Calu3 (cell line): ENCODE measurements around the gene OGA. TPM values are rescaled to one million over a fixed set of nuclear protein-coding genes. Genes with fewer than 3 reads are reported as not detected.

ENCODE experiments used
- BruUV-seq: library from RNA; stranded (reverse); fragments of 400-500 nt; replicated peaks from 2 replicates; lab custom pipeline; 2021; lab: Mats Ljungman, UMichigan
- CTCF ChIA-PET: fragments of 300-600 bp; sonication (Branson Sonifier 250); formaldehyde crosslinking; loops from one replicate; lab custom pipeline; 2022; ENCODE audit warnings: antibody characterized with exemption; lab: Charles Lee
- DNase-seq: peaks from one replicate; pipeline ENCODE4 v3.0.0; 2022
- H3K27ac Mint-ChIP-seq: one replicate; pipeline ENCODE4 v1.8.0; 2022; ENCODE audit warnings: mixed read lengths; ENCODE audit not compliant: unreplicated experiment
- H3K27me3 Mint-ChIP-seq: one replicate; pipeline ENCODE4 v1.8.0; 2022; ENCODE audit warnings: mixed read lengths; ENCODE audit not compliant: unreplicated experiment
- H3K36me3 Mint-ChIP-seq: one replicate; pipeline ENCODE4 v1.8.0; 2022; ENCODE audit warnings: mild to moderate bottlenecking, moderate library complexity, mixed read lengths; ENCODE audit not compliant: insufficient read depth, unreplicated experiment
- H3K4me1 Mint-ChIP-seq: one replicate; pipeline ENCODE4 v1.8.0; 2022; ENCODE audit warnings: mild to moderate bottlenecking, low read depth, mixed read lengths; ENCODE audit not compliant: unreplicated experiment
- H3K4me3 Mint-ChIP-seq: one replicate; pipeline ENCODE4 v1.8.0; 2022; ENCODE audit warnings: mild to moderate bottlenecking, low read depth, moderate library complexity, mixed read lengths; ENCODE audit not compliant: unreplicated experiment
- H3K9me3 Mint-ChIP-seq: one replicate; pipeline ENCODE4 v1.8.0; 2022; ENCODE audit warnings: low read depth, mixed read lengths; ENCODE audit not compliant: unreplicated experiment
- intact Hi-C: fragments of 100-400 bp; cut with micrococcal nuclease; formaldehyde crosslinking; loops from one replicate; pipeline ENCODE4 v1.10.0; 2022; ENCODE audit not compliant: unreplicated experiment
- total RNA-seq: library from RNA; stranded (reverse); gene quantifications from 2 replicates; pipeline ENCODE4 v1.2.3, GENCODE V29; 2022
- TF ChIP-seq, protein P1 (sequence below): fragments of 200-600 bp; IDR thresholded peaks from one replicate; pipeline ENCODE4 v1.8.0; 2022; ENCODE audit warnings: antibody characterized with exemption; ENCODE audit not compliant: unreplicated experiment

Gene OGA
- total RNA-seq, 1 experiment from 2014 or later: 59.0 TPM

DNA sequence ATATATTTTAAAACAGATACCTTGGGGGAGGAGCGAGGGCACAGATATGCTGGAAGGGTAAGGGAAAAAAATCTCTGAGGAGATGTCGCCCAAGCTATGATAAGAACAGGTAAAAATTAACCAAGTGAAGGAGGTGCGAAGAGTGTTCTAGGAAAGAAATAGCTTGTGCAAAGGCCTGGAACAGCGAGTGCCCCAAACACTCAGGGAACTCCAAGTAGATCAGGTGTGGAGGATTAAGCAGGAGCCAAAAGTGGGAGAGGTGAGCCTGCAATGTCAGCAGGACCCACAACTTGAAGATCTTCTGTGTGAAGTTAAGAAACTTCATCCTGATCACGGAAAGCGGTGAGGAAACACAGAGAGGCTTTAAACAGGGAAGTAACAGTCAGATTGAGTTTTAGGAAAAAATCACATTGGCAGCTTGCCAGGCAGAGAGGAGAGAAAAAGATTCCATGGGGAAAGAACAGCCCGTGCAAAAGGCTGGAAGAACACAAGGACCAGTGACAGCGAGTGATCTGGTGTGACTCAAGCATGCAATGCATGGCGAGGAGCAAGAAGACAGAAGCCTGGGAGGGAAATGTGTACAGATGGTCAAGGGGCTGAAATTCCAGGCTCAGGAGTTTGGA is 73.1 kb downstream of the OGA start:
- intact Hi-C loops: no loop called here
- H3K27ac Mint-ChIP-seq: no peak overlapping the region
- CTCF ChIA-PET: interaction anchor here (0.5 kb wide), 1 partner anchor 85 kb away, joined by 3 read pairs; no protein-coding TSS in a partner anchor

GRCh38 chr10:101744267-101744666 is 74.0 kb downstream of the OGA start:
- intact Hi-C loops: no loop called here
- CTCF ChIA-PET: no interaction called here
- Mint-ChIP-seq H3K9me3 (no peaks in the 10 kb centered on the region), H3K4me1 (peaks cover 6% of the 10 kb centered on the region), H3K36me3 (no peaks in the 10 kb centered on the region), H3K27me3 (peaks cover 26% of the 10 kb centered on the region), H3K4me3 (no peak overlapping the region), H3K27ac (no peak overlapping the region)
- no TSS peak for BruUV-seq
- no peak for DNase-seq
- TF ChIP-seq, protein P1, sequence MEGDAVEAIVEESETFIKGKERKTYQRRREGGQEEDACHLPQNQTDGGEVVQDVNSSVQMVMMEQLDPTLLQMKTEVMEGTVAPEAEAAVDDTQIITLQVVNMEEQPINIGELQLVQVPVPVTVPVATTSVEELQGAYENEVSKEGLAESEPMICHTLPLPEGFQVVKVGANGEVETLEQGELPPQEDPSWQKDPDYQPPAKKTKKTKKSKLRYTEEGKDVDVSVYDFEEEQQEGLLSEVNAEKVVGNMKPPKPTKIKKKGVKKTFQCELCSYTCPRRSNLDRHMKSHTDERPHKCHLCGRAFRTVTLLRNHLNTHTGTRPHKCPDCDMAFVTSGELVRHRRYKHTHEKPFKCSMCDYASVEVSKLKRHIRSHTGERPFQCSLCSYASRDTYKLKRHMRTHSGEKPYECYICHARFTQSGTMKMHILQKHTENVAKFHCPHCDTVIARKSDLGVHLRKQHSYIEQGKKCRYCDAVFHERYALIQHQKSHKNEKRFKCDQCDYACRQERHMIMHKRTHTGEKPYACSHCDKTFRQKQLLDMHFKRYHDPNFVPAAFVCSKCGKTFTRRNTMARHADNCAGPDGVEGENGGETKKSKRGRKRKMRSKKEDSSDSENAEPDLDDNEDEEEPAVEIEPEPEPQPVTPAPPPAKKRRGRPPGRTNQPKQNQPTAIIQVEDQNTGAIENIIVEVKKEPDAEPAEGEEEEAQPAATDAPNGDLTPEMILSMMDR: no peak

More for the DNA sequence above, 73.1 kb downstream of the OGA start:
- no peak overlapping the region for H3K4me3 Mint-ChIP-seq
- H3K27me3 Mint-ChIP-seq: peaks cover 19% of the 10 kb centered on the region
- TF ChIP-seq, protein P1: no peak
- DNase-seq: no peak
- no TSS peak for BruUV-seq
- H3K9me3 Mint-ChIP-seq: no peaks in the 10 kb centered on the region
- H3K4me1 Mint-ChIP-seq: peaks cover 6% of the 10 kb centered on the region
- no peaks in the 10 kb centered on the region for H3K36me3 Mint-ChIP-seq

- Mint-ChIP-seq H3K36me3 (no peaks in the 10 kb centered on the region), H3K9me3 (no peaks in the 10 kb centered on the region), H3K27ac (no peak overlapping the region), H3K4me3 (no peak overlapping the region), H3K4me1 (peaks cover 6% of the 10 kb centered on the region), H3K27me3 (peaks cover 26% of the 10 kb centered on the region)
- no TSS peak for BruUV-seq
- no peak for DNase-seq
- TF ChIP-seq, protein P1: no peak
- intact Hi-C loops: no loop called here
- CTCF ChIA-PET: no interaction called here
Measured at GRCh38 chr10:101741938-101742337, 76.3 kb downstream of the OGA start.

- BruUV-seq: no TSS peak
- DNase-seq: no peak
- Mint-ChIP-seq H3K4me3 (no peak overlapping the region), H3K27me3 (peaks cover 22% of the 10 kb centered on the region), H3K4me1 (no peaks in the 10 kb centered on the region), H3K27ac (no peak overlapping the region), H3K36me3 (no peaks in the 10 kb centered on the region), H3K9me3 (no peaks in the 10 kb centered on the region)
- TF ChIP-seq, protein P1: no peak
- intact Hi-C loops: no loop called here
- CTCF ChIA-PET: no interaction called here
Measured at GRCh38 chr10:101736666-101737065, 81.6 kb downstream of the OGA start.

Other genes with a start within 250 kb of the OGA start
- 25.7 and 28.4 TPM in 2 replicates for gene POLL, start 230.2 kb downstream of the OGA start, total RNA-seq
- gene DPCD, start 230.1 kb downstream of the OGA start, total RNA-seq: 11.7 and 12.5 TPM in 2 replicates
- gene FBXW4, start 123.3 kb downstream of the OGA start, total RNA-seq: 15.7 and 18.7 TPM in 2 replicates
- gene FGF8, start 42.3 kb downstream of the OGA start, total RNA-seq: not detected in 2 replicates
- 51.1 and 51.5 TPM in 2 replicates for gene NPM3, start 35.0 kb downstream of the OGA start, total RNA-seq
- 3.3 and 4.8 TPM in 2 replicates for gene KCNIP2, start 25.4 kb upstream of the OGA start, total RNA-seq
- gene ARMH3, start 237.7 kb upstream of the OGA start, total RNA-seq: 14.1 and 14.5 TPM in 2 replicates
- gene HPS6, start 246.9 kb upstream of the OGA start, total RNA-seq: 14.7 and 16.9 TPM in 2 replicates